ENCODE data around the gene RET.

The RET gene

DNA sequence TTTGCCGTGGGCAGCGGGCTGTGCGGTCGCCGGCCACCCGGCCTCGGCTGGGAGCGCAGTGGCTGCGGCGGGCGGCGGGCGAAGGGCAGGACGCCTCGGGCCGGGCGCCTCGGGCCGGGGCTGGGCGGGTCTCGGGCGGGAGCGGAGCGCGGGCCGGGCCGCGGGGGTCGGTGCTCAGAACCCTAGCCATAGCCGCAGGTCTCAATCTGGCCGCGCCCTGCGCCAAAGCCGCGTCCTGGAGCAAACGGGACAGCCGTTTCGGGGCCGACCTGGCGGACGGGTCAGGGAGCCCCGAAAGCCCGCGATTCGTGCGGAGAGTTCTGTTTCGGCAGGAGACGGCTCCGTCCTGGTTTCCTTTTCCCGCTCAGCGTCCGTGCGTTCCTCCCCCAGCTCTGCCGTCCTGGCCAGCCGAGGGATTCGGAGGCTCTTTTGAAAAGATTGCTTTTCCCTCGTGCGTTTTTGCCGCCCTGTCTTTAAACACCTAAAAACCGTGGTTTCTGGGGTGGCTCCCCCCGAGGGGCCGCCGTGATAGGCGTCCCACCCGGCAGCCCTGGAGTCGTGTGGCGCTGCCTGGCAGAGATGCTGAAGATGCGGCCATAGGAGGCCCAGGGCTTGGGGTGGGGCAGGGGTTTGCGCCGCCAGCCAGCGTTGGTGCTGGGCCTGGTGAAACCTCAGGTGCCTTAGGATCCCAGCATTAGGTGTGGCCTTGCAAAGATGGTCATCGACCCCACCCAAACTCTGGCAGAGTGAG lies 727 bp downstream of the RET start:
- DNase-seq (ENCODE audit: low spot score): no peak
- no peak overlapping the region for H3K27ac ChIP-seq
- no peak for TF ChIP-seq CTCF (IDR thresholded peaks at IDR 0.05)
- peak overlapping the region; percentile 71 for H3K4me3 ChIP-seq

GRCh38 chr10:43078175-43078985 lies 1.5 kb downstream of the RET start:
- no peak for TF ChIP-seq CTCF (IDR thresholded peaks at IDR 0.05)
- Histone ChIP-seq H3K4me3 (no peak overlapping the region), H3K27ac (no peak overlapping the region)
- DNase-seq (ENCODE audit: low spot score): no peak

GRCh38 chr10:43078986-43079273 lies 2.1 kb downstream of the RET start:
- DNase-seq (ENCODE audit: low spot score): no peak
- no peak for TF ChIP-seq CTCF (IDR thresholded peaks at IDR 0.05)
- Histone ChIP-seq H3K27ac (no peak overlapping the region), H3K4me3 (no peak overlapping the region)

DNA sequence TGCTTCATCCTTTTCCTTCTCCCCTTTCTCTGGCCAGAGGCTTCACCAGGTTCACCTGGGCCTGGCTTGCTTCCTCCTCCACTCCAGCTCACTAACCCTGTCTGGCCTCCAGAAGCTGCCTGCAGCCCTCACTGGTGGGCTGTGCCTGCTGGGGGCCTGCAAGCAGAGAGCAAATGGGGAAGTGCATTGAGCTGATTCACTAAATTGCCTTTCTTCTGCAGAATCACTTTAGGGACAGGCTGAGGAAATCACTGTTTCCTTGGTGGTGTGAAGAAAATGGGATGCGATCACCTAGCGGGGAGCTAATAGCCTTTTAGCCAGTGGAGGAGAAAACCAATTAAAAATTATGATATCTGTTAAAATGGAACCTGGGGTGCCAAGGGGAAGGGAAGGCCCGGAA lies 3.0 kb downstream of the RET start:
- no peak for TF ChIP-seq CTCF (IDR thresholded peaks at IDR 0.05)
- DNase-seq (ENCODE audit: low spot score): no peak
- Histone ChIP-seq H3K27ac (no peak overlapping the region), H3K4me3 (no peak overlapping the region)

DNA sequence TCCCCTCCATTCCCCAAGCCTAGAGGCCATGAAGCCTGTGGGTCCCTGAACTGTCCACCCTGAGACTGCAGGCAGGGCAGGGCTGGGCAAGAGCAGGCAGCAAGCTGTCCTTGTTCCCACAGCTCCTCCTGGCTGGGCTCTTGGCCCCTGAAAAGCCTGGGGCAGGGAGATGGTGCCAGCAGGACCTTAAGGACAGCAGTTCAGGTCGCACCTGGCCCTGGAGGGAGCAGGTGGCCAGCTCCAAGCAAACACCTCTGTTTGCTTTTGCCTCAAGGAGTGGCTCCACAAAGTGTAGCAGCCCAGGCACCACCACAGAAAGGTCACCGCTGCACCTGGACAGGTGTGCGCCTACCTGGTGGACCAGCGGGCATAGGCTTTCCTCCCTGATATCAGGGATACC lies 5.2 kb downstream of the RET start:
- no peak for DNase-seq (ENCODE audit: low spot score)
- TF ChIP-seq CTCF (IDR thresholded peaks at IDR 0.05): no peak
- no peak overlapping the region for H3K4me3 ChIP-seq
- H3K27ac ChIP-seq: no peak overlapping the region

GRCh38 chr10:43082746-43083145 lies 5.9 kb downstream of the RET start:
- H3K27ac ChIP-seq: no peak overlapping the region
- TF ChIP-seq CTCF (IDR thresholded peaks at IDR 0.05): no peak
- no peak overlapping the region for H3K4me3 ChIP-seq
- DNase-seq (ENCODE audit: low spot score): no peak

DNA sequence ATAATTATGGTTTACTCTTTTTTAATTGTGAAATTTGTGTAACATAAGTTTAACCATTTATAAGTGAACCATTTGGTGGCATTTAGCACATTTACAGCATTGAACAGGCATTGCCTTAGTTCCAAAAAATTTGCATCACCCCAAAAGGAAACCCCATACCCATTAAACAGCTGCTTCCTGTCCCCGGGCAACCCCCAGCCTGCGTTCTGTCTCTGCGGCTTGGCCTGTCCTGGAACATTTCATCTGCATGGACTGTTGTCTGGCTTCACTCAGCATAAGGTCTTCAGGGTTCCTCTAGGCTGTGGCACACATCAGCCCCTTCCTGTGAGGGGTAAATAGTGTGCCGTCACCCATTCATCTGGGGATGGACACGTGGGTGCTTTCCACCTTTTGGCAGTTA lies 6.9 kb downstream of the RET start:
- no peak for TF ChIP-seq CTCF (IDR thresholded peaks at IDR 0.05)
- DNase-seq (ENCODE audit: low spot score): no peak
- Histone ChIP-seq H3K27ac (no peak overlapping the region), H3K4me3 (no peak overlapping the region)

All from coronary artery (tissue), 2 donors.